ENCODE measurements around the gene PNLIPRP1.

The PNLIPRP1 gene

DNA sequence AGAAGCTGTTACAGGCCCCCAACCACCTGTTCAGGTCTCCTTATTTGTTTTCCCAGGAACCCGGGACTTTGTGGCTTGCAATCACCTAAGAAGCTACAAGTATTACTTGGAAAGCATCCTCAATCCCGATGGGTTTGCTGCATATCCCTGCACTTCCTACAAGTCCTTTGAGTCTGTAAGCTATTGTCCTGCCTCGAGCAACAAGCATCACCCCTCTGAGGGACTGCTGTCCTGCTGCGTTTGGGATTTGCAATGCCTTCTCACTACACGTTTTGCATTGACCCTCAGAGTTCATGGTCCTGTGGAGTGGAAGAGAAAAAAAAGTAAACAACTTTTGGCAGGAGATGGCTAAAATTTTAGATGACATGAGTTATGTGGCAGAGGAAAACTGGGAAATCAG lies 9.2 kb downstream of the PNLIPRP1 start:
- DNase-seq (ENCODE audit: low read depth in 2 of 2): no peak

- DNase-seq (ENCODE audit: low read depth in 2 of 2): no peak
These were observed 12.1 kb downstream of the PNLIPRP1 start for GRCh38 chr10:116602648-116603400.

DNA sequence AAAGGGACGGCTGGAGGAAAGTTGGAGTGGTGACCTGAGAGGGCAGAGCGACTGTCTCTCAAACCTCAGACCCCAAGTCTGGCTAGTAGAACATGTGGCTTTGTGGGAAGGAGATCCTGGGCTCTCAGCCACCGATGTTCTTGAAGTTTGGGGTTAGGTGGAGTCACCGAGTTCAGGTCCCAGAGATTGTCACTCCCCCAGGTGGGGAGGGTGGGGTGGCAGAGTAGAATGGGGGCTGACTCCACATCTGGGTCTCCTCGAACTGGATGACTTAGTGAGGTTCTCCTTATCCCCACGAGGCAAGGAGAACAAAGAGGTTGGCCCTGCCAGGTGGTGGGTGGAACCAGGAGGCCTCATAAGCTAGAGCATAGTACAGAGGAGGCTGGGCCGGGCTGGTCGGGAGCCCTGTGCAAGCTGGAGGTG lies 15.3 kb downstream of the PNLIPRP1 start:
- no peak for DNase-seq (ENCODE audit: low read depth in 2 of 2)

DNA sequence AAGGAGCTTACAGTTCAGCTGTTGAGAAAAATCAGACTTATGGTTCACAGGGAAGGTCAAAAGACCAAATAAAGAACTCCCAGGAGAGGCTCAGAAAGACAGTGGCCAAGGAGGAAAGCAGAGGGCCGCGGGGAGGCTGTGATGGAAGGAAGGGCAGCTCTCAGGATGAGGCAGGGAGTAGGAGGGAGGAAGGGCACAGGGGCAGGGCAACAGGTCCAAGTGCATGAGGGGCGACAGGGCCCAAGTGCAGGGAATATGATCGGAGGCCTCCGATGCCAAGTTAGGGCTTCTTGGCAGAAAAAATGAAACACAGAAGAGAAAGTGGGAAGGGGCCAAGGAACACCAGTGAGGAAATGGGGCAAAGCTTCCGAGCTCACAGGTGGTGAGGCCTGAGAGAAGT lies 16.6 kb downstream of the PNLIPRP1 start:
- DNase-seq (ENCODE audit: low read depth in 2 of 2): no peak

GRCh38 chr10:116608686-116609594 lies 18.2 kb downstream of the PNLIPRP1 start:
- DNase-seq (ENCODE audit: low read depth in 2 of 2): no peak

- no peak for DNase-seq (ENCODE audit: low read depth in 2 of 2)
These were observed 19.8 kb downstream of the PNLIPRP1 start for GRCh38 chr10:116610443-116611152.

GRCh38 chr10:116611153-116611545 lies 20.4 kb downstream of the PNLIPRP1 start:
- DNase-seq (ENCODE audit: low read depth in 2 of 2): no peak

- DNase-seq (ENCODE audit: low read depth in 2 of 2): no peak
These were observed 21.5 kb downstream of the PNLIPRP1 start for GRCh38 chr10:116612107-116612769.

DNA sequence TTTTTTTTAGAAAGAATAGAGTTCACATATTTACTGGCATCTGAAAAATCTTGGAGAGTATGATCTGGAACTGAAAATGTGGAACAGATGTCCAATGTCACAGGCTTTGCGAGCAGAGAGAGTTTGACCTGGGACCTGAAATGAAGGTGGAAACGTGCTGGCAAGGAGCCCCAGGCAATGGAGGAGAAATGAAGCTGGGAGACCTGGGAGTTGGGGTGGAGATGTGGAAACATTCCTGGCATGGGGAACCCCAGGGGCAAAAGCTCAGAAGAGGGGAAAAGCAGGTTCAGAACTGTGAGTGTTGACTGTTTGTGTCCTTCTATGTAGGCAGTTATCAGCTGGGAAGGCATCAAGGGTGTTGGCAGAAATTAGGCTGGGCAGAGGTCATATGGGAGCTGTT lies 22.7 kb downstream of the PNLIPRP1 start:
- DNase-seq (ENCODE audit: low read depth in 2 of 2): no peak

DNA sequence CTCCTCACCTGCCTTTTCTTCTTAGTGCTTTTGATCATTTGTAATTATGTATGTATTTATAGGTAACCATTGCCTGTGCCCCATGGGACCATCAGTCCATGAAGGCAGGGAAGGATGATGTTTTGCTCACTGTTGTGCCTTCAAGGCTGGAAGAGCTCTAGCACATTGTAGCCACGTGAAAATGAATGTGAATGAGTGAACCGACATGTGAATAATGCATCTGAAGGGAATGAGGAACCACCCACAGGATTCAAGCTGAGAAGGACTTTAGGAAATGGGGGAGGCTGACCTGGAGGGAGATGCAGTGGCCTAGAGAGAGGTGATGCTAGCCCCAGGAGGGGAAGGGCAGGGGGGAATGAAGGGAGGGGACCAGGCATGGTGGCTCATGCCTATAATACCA lies 24.0 kb downstream of the PNLIPRP1 start:
- no peak for DNase-seq (ENCODE audit: low read depth in 2 of 2)

- no peak for DNase-seq (ENCODE audit: low read depth in 2 of 2)
These were observed 24.5 kb downstream of the PNLIPRP1 start for GRCh38 chr10:116615199-116615776.

GRCh38 chr10:116620423-116621400 lies 30.0 kb downstream of the PNLIPRP1 start, which contains the start of gene PNLIPRP2:
TSS of gene PNLIPRP2 (plus strand) at chr10:116620953.
- no peak for DNase-seq (ENCODE audit: low read depth in 2 of 2)

- no peak for DNase-seq (ENCODE audit: low read depth in 2 of 2)
These were observed 30.7 kb downstream of the PNLIPRP1 start for GRCh38 chr10:116621476-116621875.

DNA sequence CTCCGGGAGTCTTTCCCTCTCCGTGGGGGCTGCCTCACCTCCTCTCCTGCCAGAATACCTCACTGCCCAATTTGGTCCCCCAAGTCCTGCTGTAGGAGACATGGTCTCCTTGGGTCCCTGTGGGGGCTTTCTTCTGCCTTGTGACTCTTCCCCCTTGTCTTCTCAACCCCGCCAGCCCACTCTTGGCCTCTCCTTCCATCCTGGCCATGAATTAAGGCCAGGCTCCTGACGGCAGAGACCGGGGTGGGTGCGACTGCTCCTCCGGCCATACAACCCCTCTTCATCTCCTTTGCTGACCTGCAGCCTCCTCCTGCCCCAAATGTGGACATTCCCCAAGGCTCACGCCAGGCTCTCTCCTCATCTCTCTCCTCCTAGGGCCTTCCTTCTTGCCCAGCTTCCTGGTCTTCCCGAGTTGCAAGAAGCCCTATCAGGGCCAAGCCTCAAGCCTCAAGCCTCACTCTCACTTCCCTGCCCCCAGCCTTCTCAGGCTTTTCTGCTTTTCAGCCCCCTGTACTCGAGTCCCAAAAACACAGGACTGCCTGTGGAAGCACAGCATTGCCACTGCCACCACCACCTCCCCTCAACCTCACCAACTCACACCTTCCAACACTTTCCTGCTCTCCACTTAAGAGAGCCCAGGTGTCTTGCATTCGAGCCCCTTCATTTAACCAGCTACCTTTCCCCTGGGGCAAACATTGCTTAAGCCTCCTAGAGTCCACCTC lies 31.3 kb downstream of the PNLIPRP1 start:
- DNase-seq (ENCODE audit: low read depth in 2 of 2): no peak

- DNase-seq (ENCODE audit: low read depth in 2 of 2): no peak
These were observed 35.1 kb downstream of the PNLIPRP1 start for GRCh38 chr10:116625845-116626244.

DNA sequence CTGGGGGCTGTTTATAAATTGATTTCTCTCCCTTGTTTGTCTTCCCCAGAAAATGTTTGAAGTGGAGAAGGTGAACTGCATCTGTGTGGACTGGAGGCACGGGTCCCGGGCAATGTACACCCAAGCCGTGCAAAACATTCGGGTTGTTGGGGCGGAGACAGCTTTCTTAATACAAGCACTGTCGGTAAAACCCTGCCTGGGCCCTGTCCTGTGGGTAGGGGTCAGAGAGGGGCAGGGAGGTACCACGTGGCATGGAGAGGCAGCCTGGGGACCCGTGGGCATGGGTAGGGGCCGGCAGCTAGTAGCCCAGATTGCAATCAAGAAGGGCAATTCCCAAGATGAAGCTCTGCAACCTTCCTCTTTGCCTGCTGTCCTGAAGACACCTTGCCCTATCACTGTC lies 36.1 kb downstream of the PNLIPRP1 start:
- DNase-seq (ENCODE audit: low read depth in 2 of 2): no peak

- no peak for DNase-seq (ENCODE audit: low read depth in 2 of 2)
These were observed 36.7 kb downstream of the PNLIPRP1 start for GRCh38 chr10:116627386-116627933.

GRCh38 chr10:116629340-116629739 lies 38.6 kb downstream of the PNLIPRP1 start:
- no peak for DNase-seq (ENCODE audit: low read depth in 2 of 2)

DNA sequence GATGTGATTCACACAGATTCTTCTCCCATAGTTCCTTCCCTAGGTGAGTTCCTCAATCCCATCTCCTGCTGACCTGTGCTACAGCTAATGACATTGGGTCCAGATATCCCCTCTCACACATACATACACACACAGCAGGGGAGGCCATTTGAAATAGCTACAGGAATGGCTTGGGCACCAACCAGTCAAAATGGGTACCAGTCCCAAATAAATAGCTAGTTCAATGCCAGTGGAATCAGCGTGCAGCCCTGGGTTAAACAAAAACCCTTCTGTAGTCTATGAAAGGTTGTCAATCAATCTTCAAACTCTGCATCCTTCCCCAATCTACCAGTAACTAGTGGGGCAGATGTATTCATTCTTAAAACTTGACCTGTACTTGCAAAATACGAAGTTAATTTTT lies 39.3 kb downstream of the PNLIPRP1 start:
- no peak for DNase-seq (ENCODE audit: low read depth in 2 of 2)
